Measurements from ENCODE around the gene MIF4GD. TPM values are rescaled to one million over a fixed set of nuclear protein-coding genes. Genes with fewer than 3 reads are reported as not detected.

MIF4GD gene
- total and polyA plus RNA-seq, 2 donors (not counting 1 experiment from before 2014, with no cell fraction given) = 6.3 to 10.3 TPM

- Histone ChIP-seq H3K27me3 (ENCODE audit: control insufficient read depth, insufficient read depth, low read length) (no peaks in the 10 kb centered on the region), H3K4me2 (ENCODE audit: extremely low read depth, insufficient read depth, low read length) (peak overlapping the region; percentile 13), H3K4me1 (ENCODE audit: control insufficient read depth, extremely low read depth, insufficient read depth, low read length) (peaks cover 8% of the 10 kb centered on the region), H3K9me3 (ENCODE audit: control insufficient read depth, insufficient read depth, low read depth, low read length) (no peaks in the 10 kb centered on the region), H3K9ac (ENCODE audit: insufficient read depth, low read length) (peak overlapping the region; percentile 16), H2AFZ (ENCODE audit: low read length) (no peak overlapping the region), H3K79me2 (ENCODE audit: control insufficient read depth, insufficient read depth, low read length) (no peaks in the 10 kb centered on the region), H3K4me3 (replicated peaks in 1 of 4; ENCODE audit: control extremely low read depth in 1 of 4, insufficient read depth in 1 of 4, low read depth in 3 of 4, low read length in 4 of 4) (no peak overlapping the region), H4K20me1 (ENCODE audit: control insufficient read depth, extremely low read depth, insufficient read depth, low read length) (no peaks in the 10 kb centered on the region), H3K36me3 (ENCODE audit: control insufficient read depth, insufficient read depth, low read length) (peaks cover 9% of the 10 kb centered on the region), H3K27ac (ENCODE audit: insufficient read depth, low read length) (no peak overlapping the region)
- DNase-seq (ENCODE audit: low read depth in 2 of 2) = peak in 1 of 2 donors; percentile 67
- no peak for TF ChIP-seq EZH2 (IDR thresholded peaks at IDR 0.05; ENCODE audit: low read length, missing control alignments)
- no peak for TF ChIP-seq CTCF (conservative IDR thresholded peaks at IDR 0.05 in 1 of 2, IDR thresholded peaks at IDR 0.05 in 1 of 2; ENCODE audit: low read depth in 1 of 2, low read length in 2 of 2)
Observed at GRCh38 chr17:75315541-75316243, 44.7 kb upstream of the MIF4GD start.

GRCh38 chr17:75313941-75314551 is 43.0 kb upstream of the MIF4GD start:
- Histone ChIP-seq H3K36me3 (ENCODE audit: control insufficient read depth, insufficient read depth, low read length) (peaks cover 6% of the 10 kb centered on the region), H3K4me2 (ENCODE audit: extremely low read depth, insufficient read depth, low read length) (no peak overlapping the region), H3K27me3 (ENCODE audit: control insufficient read depth, insufficient read depth, low read length) (no peaks in the 10 kb centered on the region), H3K27ac (ENCODE audit: insufficient read depth, low read length) (no peak overlapping the region), H3K79me2 (ENCODE audit: control insufficient read depth, insufficient read depth, low read length) (no peaks in the 10 kb centered on the region), H3K9ac (ENCODE audit: insufficient read depth, low read length) (no peak overlapping the region), H2AFZ (ENCODE audit: low read length) (no peak overlapping the region), H3K4me3 (replicated peaks in 1 of 4; ENCODE audit: control extremely low read depth in 1 of 4, insufficient read depth in 1 of 4, low read depth in 3 of 4, low read length in 4 of 4) (no peak overlapping the region), H3K4me1 (ENCODE audit: control insufficient read depth, extremely low read depth, insufficient read depth, low read length) (peaks cover 8% of the 10 kb centered on the region), H3K9me3 (ENCODE audit: control insufficient read depth, insufficient read depth, low read depth, low read length) (no peaks in the 10 kb centered on the region), H4K20me1 (ENCODE audit: control insufficient read depth, extremely low read depth, insufficient read depth, low read length) (no peaks in the 10 kb centered on the region)
- no peak for DNase-seq (ENCODE audit: low read depth in 2 of 2)
- TF ChIP-seq CTCF (conservative IDR thresholded peaks at IDR 0.05 in 1 of 2, IDR thresholded peaks at IDR 0.05 in 1 of 2; ENCODE audit: low read depth in 1 of 2, low read length in 2 of 2) (no peak), EZH2 (IDR thresholded peaks at IDR 0.05; ENCODE audit: low read length, missing control alignments) (no peak)

GRCh38 chr17:75308732-75309629 is 38.0 kb upstream of the MIF4GD start:
- no peak overlapping the region for H3K27ac ChIP-seq (ENCODE audit: insufficient read depth, low read length)
- H3K27me3 ChIP-seq (ENCODE audit: control insufficient read depth, insufficient read depth, low read length) = no peaks in the 10 kb centered on the region
- no peaks in the 10 kb centered on the region for H4K20me1 ChIP-seq (ENCODE audit: control insufficient read depth, extremely low read depth, insufficient read depth, low read length)
- TF ChIP-seq CTCF (conservative IDR thresholded peaks at IDR 0.05 in 1 of 2, IDR thresholded peaks at IDR 0.05 in 1 of 2; ENCODE audit: low read depth in 1 of 2, low read length in 2 of 2) (no peak), EZH2 (IDR thresholded peaks at IDR 0.05; ENCODE audit: low read length, missing control alignments) (no peak)
- H3K4me3 ChIP-seq (replicated peaks in 1 of 4; ENCODE audit: control extremely low read depth in 1 of 4, insufficient read depth in 1 of 4, low read depth in 3 of 4, low read length in 4 of 4) = no peak overlapping the region
- H3K4me1 ChIP-seq (ENCODE audit: control insufficient read depth, extremely low read depth, insufficient read depth, low read length) = no peaks in the 10 kb centered on the region
- H3K36me3 ChIP-seq (ENCODE audit: control insufficient read depth, insufficient read depth, low read length) = no peaks in the 10 kb centered on the region
- no peaks in the 10 kb centered on the region for H3K9me3 ChIP-seq (ENCODE audit: control insufficient read depth, insufficient read depth, low read depth, low read length)
- H3K9ac ChIP-seq (ENCODE audit: insufficient read depth, low read length) = no peak overlapping the region
- no peak overlapping the region for H2AFZ ChIP-seq (ENCODE audit: low read length)
- no peak overlapping the region for H3K4me2 ChIP-seq (ENCODE audit: extremely low read depth, insufficient read depth, low read length)
- DNase-seq (ENCODE audit: low read depth in 2 of 2) = no peak
- H3K79me2 ChIP-seq (ENCODE audit: control insufficient read depth, insufficient read depth, low read length) = no peaks in the 10 kb centered on the region

Measured in fibroblast of lung (primary cell).